Measurements from ENCODE around the gene APRT.

Gene APRT

GRCh38 chr16:88837806-88838205 lies 26.1 kb upstream of the APRT start:
- peaks cover 28% of the 10 kb centered on the region for H3K4me1 Mint-ChIP-seq (ENCODE audit: low read depth)
- intact Hi-C loops (cut with micrococcal nuclease): no loop called here
- no peak overlapping the region for H3K4me3 Mint-ChIP-seq

DNA sequence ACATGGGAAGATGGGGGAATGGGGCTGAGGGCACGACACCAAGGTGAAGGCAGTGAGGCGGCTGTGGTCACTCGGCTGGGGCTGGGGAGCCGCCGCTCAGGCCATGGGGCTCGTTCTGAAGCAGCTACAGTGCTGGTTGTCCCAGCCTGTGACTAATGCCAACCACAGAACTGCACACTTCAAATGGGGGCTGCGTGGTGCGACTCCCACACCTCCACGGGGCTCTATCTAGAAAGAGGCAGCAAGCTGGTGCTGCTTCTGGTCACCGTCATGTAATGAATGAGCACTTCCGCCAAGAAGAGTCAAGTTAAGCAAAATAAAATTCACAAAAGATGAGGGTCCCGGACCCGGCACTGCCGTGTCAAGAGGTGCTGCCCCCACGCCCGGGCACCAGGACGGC lies 25.1 kb upstream of the APRT start:
- H3K9me3 Mint-ChIP-seq: no peaks in the 10 kb centered on the region
- intact Hi-C loops (cut with micrococcal nuclease): no loop called here
- no peaks in the 10 kb centered on the region for H3K27me3 Mint-ChIP-seq
- H3K4me3 Mint-ChIP-seq: no peak overlapping the region
- peaks cover 21% of the 10 kb centered on the region for H3K4me1 Mint-ChIP-seq (ENCODE audit: low read depth)
- H3K36me3 Mint-ChIP-seq (ENCODE audit: low read depth): peaks cover 92% of the 10 kb centered on the region
- no peak overlapping the region for H3K27ac Mint-ChIP-seq

More at GRCh38 chr16:88837806-88838205, 26.1 kb upstream of the APRT start:
- no peaks in the 10 kb centered on the region for H3K9me3 Mint-ChIP-seq
- H3K27me3 Mint-ChIP-seq: no peaks in the 10 kb centered on the region
- H3K36me3 Mint-ChIP-seq (ENCODE audit: low read depth): peaks cover 95% of the 10 kb centered on the region
- no peak overlapping the region for H3K27ac Mint-ChIP-seq

- no peak overlapping the region for H3K4me3 Mint-ChIP-seq
- no peak overlapping the region for H3K27ac Mint-ChIP-seq
- H3K36me3 Mint-ChIP-seq (ENCODE audit: low read depth): peaks cover 90% of the 10 kb centered on the region
- peaks cover 12% of the 10 kb centered on the region for H3K4me1 Mint-ChIP-seq (ENCODE audit: low read depth)
- H3K9me3 Mint-ChIP-seq: no peaks in the 10 kb centered on the region
- intact Hi-C loops (cut with micrococcal nuclease): no loop called here
- no peaks in the 10 kb centered on the region for H3K27me3 Mint-ChIP-seq
Measured at GRCh38 chr16:88835818-88836217, 24.1 kb upstream of the APRT start.

DNA sequence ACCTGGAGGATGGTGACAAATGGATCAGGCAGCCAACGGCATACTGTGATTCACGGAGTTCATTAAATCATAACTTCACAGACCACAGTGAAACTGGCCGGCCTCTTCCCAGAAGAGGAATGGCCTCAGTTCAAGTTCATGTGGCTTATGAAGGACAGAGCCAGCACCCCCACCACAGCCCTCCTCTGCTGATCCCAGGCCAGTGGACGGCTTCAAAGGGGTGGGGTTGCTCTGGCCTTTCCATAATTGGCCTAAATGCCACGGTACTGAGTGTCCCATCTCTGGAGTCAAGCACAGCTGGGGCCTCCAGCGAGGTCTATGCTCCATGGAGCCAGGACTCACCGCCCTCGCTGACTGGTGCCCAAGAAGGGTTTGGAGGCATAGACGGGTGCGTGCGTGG lies 23.7 kb upstream of the APRT start:
- Mint-ChIP-seq H3K4me1 (ENCODE audit: low read depth) (peaks cover 8% of the 10 kb centered on the region), H3K4me3 (no peak overlapping the region), H3K36me3 (ENCODE audit: low read depth) (peaks cover 90% of the 10 kb centered on the region), H3K27ac (no peak overlapping the region), H3K9me3 (no peaks in the 10 kb centered on the region), H3K27me3 (no peaks in the 10 kb centered on the region)
- intact Hi-C loops (cut with micrococcal nuclease): no loop called here

DNA sequence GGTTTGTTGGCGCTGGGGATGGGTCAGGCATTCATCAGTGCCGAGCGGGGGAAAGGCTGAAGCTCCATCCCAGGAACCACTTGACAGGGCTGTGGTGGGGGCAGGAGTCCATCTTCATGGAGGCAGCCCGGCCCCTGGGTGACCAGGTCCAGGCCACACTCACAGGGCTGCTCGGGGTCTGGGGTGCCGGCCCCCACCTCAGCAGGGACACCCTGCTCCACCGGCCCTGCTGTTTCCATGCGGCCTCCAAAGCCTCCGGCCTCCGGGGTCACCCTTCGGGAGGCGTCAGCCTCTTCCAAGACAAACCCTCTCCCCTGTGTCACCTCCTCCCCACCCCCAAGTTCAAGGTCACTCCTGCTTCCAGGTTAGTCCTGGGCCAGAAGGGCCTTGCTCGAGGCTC lies 22.9 kb upstream of the APRT start:
- intact Hi-C loops (cut with micrococcal nuclease): no loop called here
- Mint-ChIP-seq H3K27ac (no peak overlapping the region), H3K9me3 (no peaks in the 10 kb centered on the region), H3K36me3 (ENCODE audit: low read depth) (peaks cover 90% of the 10 kb centered on the region), H3K4me1 (ENCODE audit: low read depth) (peaks cover under 1% of the 10 kb centered on the region), H3K4me3 (no peak overlapping the region), H3K27me3 (no peaks in the 10 kb centered on the region)

DNA sequence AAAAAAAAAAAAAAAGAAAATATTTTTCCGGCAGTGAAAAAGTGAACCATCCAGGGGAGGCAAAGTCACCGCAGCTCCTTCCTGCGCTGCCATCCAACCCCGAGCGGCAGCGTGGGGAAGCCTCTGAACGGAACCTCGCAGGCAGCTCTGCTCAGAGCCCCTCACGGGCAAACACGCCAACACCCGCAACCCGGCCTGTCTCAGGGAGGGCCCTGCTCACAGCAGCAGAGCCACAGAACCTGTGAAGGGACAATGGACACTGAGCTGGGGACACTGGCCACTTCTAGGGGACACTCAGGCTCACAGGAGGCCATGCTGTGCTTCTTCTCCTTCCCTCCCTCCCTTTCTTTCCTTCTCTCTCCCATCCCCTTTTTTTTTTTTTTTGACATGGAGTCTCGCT lies 21.4 kb upstream of the APRT start:
- Mint-ChIP-seq H3K27me3 (no peaks in the 10 kb centered on the region), H3K4me1 (ENCODE audit: low read depth) (no peaks in the 10 kb centered on the region), H3K27ac (no peak overlapping the region)

GRCh38 chr16:88831838-88832237 lies 20.1 kb upstream of the APRT start:
- Mint-ChIP-seq H3K4me1 (ENCODE audit: low read depth) (no peaks in the 10 kb centered on the region), H3K27ac (no peak overlapping the region), H3K9me3 (no peaks in the 10 kb centered on the region), H3K36me3 (ENCODE audit: low read depth) (peaks cover 89% of the 10 kb centered on the region), H3K27me3 (no peaks in the 10 kb centered on the region), H3K4me3 (no peak overlapping the region)
- intact Hi-C loops (cut with micrococcal nuclease): no loop called here

More for the DNA sequence above, 21.4 kb upstream of the APRT start:
- Mint-ChIP-seq H3K4me3 (no peak overlapping the region), H3K9me3 (no peaks in the 10 kb centered on the region), H3K36me3 (ENCODE audit: low read depth) (peaks cover 89% of the 10 kb centered on the region)
- intact Hi-C loops (cut with micrococcal nuclease): no loop called here

DNA sequence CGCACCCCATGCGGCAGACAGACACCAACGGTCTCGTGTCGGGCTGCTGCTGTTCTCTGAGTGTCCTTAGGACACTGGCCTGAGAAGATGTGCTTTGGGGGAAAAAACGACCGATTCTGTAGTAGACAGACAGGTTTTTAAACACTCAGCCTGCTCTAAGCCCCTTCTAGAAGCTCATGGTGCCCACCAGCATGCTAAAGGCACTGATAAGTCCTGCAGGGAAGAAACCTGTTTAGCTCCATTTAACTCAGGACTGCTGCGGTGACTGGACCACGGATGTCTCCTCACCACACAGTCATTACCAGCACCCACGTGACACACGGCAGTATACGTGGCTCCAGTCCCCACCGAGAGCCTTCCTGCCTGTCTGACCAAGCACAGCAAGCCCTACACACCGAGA lies 19.1 kb upstream of the APRT start:
- H3K9me3 Mint-ChIP-seq: no peaks in the 10 kb centered on the region
- no peak overlapping the region for H3K27ac Mint-ChIP-seq
- H3K36me3 Mint-ChIP-seq (ENCODE audit: low read depth): peaks cover 93% of the 10 kb centered on the region
- H3K4me1 Mint-ChIP-seq (ENCODE audit: low read depth): peaks cover 3% of the 10 kb centered on the region
- intact Hi-C loops (cut with micrococcal nuclease): no loop called here
- H3K4me3 Mint-ChIP-seq: no peak overlapping the region
- no peaks in the 10 kb centered on the region for H3K27me3 Mint-ChIP-seq

- H3K4me1 Mint-ChIP-seq (ENCODE audit: low read depth): peaks cover 5% of the 10 kb centered on the region
- intact Hi-C loops (cut with micrococcal nuclease): no loop called here
- no peaks in the 10 kb centered on the region for H3K9me3 Mint-ChIP-seq
- H3K27me3 Mint-ChIP-seq: no peaks in the 10 kb centered on the region
- H3K27ac Mint-ChIP-seq: no peak overlapping the region
- peaks cover 93% of the 10 kb centered on the region for H3K36me3 Mint-ChIP-seq (ENCODE audit: low read depth)
- no peak overlapping the region for H3K4me3 Mint-ChIP-seq
Measured at GRCh38 chr16:88830258-88830657, 18.5 kb upstream of the APRT start.

DNA sequence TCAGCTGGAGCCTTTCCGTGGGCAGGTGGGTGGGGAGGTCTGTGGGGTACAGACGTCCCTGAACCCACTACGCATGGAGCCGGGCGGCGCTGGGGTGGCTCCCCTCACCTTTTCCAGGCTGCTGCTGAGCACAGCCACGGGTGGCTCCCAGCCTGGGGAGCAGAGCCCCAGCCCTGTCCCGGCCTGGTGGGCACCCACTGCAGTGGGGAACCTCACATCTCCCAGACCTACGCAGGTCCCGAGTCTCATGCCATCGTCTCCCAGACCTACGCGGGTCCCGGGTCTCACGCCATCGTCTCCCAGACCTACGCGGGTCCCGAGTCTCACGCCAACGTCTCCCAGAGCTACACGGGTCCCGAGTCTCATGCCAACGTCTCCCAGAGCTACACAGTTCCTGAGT lies 17.0 kb upstream of the APRT start:
- intact Hi-C loops (cut with micrococcal nuclease): no loop called here
- H3K36me3 Mint-ChIP-seq (ENCODE audit: low read depth): peaks cover 93% of the 10 kb centered on the region
- H3K9me3 Mint-ChIP-seq: no peaks in the 10 kb centered on the region
- no peak overlapping the region for H3K4me3 Mint-ChIP-seq
- H3K27me3 Mint-ChIP-seq: no peaks in the 10 kb centered on the region
- no peak overlapping the region for H3K27ac Mint-ChIP-seq
- peaks cover 5% of the 10 kb centered on the region for H3K4me1 Mint-ChIP-seq (ENCODE audit: low read depth)

DNA sequence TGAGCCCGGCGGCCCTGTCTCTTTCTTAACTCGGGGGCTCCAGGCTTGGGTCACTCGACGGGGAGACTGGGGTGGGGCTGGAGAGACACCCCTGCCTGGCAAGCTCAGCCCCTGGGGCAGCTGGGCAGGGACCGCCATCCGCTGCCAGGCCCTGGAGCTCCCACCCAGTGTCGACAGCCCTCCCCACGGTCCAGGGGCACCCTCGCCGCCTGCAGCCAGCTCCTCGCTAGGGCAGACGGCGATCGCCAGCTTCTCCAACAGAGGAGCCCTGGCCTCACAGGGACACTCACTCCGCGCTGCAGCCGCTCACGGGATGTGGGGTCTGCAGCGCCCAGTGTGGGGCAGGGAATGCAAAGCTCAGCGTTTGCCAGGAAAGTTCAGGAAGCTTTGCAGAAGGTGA lies 16.0 kb upstream of the APRT start:
- Mint-ChIP-seq H3K27ac (no peak overlapping the region), H3K27me3 (no peaks in the 10 kb centered on the region), H3K4me1 (ENCODE audit: low read depth) (peaks cover 5% of the 10 kb centered on the region), H3K4me3 (no peak overlapping the region), H3K9me3 (no peaks in the 10 kb centered on the region), H3K36me3 (ENCODE audit: low read depth) (peaks cover 92% of the 10 kb centered on the region)
- intact Hi-C loops (cut with micrococcal nuclease): no loop called here

- Mint-ChIP-seq H3K36me3 (ENCODE audit: low read depth) (peaks cover 96% of the 10 kb centered on the region), H3K27ac (no peak overlapping the region), H3K9me3 (no peaks in the 10 kb centered on the region), H3K27me3 (no peaks in the 10 kb centered on the region), H3K4me3 (no peak overlapping the region), H3K4me1 (ENCODE audit: low read depth) (peaks cover 5% of the 10 kb centered on the region)
- intact Hi-C loops (cut with micrococcal nuclease): no loop called here
Measured at GRCh38 chr16:88826070-88826840, 14.5 kb upstream of the APRT start.

- H3K27ac Mint-ChIP-seq: no peak overlapping the region
- H3K36me3 Mint-ChIP-seq (ENCODE audit: low read depth): peaks cover 96% of the 10 kb centered on the region
- peaks cover 5% of the 10 kb centered on the region for H3K4me1 Mint-ChIP-seq (ENCODE audit: low read depth)
- intact Hi-C loops (cut with micrococcal nuclease): no loop called here
- H3K27me3 Mint-ChIP-seq: no peaks in the 10 kb centered on the region
- no peaks in the 10 kb centered on the region for H3K9me3 Mint-ChIP-seq
- no peak overlapping the region for H3K4me3 Mint-ChIP-seq
Measured at GRCh38 chr16:88825146-88825545, 13.4 kb upstream of the APRT start.

DNA sequence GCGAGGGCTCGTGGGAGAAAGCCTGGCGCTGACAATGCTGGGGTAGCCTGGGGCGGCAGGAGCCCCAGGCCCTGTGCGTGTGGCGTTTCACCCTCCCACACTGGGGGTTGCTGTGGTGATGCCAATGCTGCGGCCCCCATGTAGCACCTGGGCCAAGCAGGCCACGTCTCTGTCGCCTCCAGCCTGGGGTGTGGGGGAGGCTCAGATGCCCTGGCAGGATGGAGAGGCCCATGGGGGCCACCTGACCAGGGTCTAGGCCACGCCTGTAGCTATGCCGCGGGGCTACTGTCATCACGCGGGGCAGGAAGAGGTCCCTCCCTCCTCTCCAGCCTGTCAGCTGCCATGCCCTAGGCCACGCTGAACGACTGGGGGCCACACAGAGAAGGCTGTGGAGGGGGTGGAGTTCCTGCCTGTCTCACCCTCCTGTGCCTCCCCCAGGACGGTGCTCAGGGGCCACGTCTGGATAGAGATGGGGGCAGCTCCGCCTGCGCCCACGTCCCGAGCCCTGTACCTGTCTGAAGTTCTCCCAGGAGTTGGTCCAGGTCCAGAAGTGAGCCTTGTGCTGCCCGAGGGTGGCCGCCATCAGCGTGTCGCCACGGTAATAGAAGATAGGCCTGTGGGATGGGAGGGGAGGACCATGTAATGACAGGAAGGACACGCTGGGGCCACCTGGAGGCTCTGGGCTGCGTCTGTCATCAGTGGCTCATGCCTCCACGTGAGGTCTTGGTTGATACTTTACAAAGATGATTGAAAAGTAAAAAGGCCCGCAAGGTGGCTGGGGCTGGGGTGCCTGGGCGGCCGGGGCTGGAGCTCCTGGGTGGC lies 12.7 kb upstream of the APRT start:
- peaks cover 5% of the 10 kb centered on the region for H3K4me1 Mint-ChIP-seq (ENCODE audit: low read depth)
- H3K9me3 Mint-ChIP-seq: no peaks in the 10 kb centered on the region
- H3K27ac Mint-ChIP-seq: no peak overlapping the region
- no peak overlapping the region for H3K4me3 Mint-ChIP-seq
- H3K36me3 Mint-ChIP-seq (ENCODE audit: low read depth): peaks cover 94% of the 10 kb centered on the region
- H3K27me3 Mint-ChIP-seq: no peaks in the 10 kb centered on the region
- intact Hi-C loops (cut with micrococcal nuclease): no loop called here
